Measurements from ENCODE around the gene DNAH11. TPM values are rescaled to one million over a fixed set of nuclear protein-coding genes. Genes with fewer than 3 reads are reported as not detected.

Gene DNAH11
- total and polyA plus RNA-seq, 2 of the 13 experiments (the other 11 are each of a cell fraction or from before 2014, with no cell fraction given), result not detected

DNA sequence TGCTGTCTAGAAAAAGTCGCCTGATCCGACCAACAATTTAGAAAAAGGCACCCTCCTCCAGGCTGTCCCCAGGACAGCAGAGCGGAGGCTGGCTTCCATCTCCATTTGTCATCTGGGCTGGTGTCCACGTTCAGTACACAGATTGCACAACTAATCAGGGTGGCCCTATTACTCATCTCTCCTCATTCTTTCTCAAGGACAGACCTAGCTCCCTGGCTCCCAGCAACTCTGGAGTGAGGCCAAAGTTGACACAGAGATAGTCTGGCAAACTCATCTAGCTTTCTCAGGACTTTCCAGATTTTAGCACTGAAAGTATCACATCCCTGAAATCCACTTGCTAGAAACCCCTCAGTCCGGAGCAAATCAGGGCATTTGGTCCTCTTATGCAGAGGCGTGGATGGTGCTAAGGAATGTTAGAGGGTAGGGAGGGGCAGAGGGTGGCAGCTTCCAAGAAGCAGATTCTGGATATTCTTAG lies 75.1 kb downstream of the DNAH11 start (continued):
- no peak for TF ChIP-seq TERF1 (CRISPR knock-in tag; IDR thresholded peaks at IDR 0.05)
- TF ChIP-seq, protein P1, sequence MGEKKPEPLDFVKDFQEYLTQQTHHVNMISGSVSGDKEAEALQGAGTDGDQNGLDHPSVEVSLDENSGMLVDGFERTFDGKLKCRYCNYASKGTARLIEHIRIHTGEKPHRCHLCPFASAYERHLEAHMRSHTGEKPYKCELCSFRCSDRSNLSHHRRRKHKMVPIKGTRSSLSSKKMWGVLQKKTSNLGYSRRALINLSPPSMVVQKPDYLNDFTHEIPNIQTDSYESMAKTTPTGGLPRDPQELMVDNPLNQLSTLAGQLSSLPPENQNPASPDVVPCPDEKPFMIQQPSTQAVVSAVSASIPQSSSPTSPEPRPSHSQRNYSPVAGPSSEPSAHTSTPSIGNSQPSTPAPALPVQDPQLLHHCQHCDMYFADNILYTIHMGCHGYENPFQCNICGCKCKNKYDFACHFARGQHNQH (CRISPR knock-in tag; IDR thresholded peaks at IDR 0.05), result peak; percentile 38; the same call in 1 of the 2 replicates
- TF ChIP-seq ZNF777 (CRISPR knock-in tag; IDR thresholded peaks at IDR 0.05), result no peak
- TF ChIP-seq PITX1 (CRISPR knock-in tag; IDR thresholded peaks at IDR 0.05), result no peak
- no peak for TF ChIP-seq ZMYM2 (CRISPR knock-in tag; IDR thresholded peaks at IDR 0.05)
- TF ChIP-seq JDP2 (CRISPR knock-in tag; IDR thresholded peaks at IDR 0.05; ENCODE audit: borderline replicate concordance), result no peak
- TF ChIP-seq, protein P2, sequence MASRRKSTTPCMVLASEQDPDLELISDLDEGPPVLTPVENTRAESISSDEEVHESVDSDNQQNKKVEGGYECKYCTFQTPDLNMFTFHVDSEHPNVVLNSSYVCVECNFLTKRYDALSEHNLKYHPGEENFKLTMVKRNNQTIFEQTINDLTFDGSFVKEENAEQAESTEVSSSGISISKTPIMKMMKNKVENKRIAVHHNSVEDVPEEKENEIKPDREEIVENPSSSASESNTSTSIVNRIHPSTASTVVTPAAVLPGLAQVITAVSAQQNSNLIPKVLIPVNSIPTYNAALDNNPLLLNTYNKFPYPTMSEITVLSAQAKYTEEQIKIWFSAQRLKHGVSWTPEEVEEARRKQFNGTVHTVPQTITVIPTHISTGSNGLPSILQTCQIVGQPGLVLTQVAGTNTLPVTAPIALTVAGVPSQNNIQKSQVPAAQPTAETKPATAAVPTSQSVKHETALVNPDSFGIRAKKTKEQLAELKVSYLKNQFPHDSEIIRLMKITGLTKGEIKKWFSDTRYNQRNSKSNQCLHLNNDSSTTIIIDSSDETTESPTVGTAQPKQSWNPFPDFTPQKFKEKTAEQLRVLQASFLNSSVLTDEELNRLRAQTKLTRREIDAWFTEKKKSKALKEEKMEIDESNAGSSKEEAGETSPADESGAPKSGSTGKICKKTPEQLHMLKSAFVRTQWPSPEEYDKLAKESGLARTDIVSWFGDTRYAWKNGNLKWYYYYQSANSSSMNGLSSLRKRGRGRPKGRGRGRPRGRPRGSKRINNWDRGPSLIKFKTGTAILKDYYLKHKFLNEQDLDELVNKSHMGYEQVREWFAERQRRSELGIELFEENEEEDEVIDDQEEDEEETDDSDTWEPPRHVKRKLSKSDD (CRISPR knock-in tag; IDR thresholded peaks at IDR 0.05; ENCODE audit: low read depth), result no peak
- 0 out of 2 replicates have a peak, but pooled peaks have one; percentile 32 for TF ChIP-seq HOMEZ (CRISPR knock-in tag; IDR thresholded peaks at IDR 0.05; ENCODE audit: low read depth)
- no peak for TF ChIP-seq HNRNPLL (IDR thresholded peaks at IDR 0.05; ENCODE audit: low read depth, low read length, poor library complexity, severe bottlenecking)
- TF ChIP-seq JARID2 (CRISPR knock-in tag; IDR thresholded peaks at IDR 0.05; ENCODE audit: insufficient replicate concordance), result no peak
- TF ChIP-seq, protein P3, sequence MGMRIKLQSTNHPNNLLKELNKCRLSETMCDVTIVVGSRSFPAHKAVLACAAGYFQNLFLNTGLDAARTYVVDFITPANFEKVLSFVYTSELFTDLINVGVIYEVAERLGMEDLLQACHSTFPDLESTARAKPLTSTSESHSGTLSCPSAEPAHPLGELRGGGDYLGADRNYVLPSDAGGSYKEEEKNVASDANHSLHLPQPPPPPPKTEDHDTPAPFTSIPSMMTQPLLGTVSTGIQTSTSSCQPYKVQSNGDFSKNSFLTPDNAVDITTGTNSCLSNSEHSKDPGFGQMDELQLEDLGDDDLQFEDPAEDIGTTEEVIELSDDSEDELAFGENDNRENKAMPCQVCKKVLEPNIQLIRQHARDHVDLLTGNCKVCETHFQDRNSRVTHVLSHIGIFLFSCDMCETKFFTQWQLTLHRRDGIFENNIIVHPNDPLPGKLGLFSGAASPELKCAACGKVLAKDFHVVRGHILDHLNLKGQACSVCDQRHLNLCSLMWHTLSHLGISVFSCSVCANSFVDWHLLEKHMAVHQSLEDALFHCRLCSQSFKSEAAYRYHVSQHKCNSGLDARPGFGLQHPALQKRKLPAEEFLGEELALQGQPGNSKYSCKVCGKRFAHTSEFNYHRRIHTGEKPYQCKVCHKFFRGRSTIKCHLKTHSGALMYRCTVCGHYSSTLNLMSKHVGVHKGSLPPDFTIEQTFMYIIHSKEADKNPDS (CRISPR knock-in tag; IDR thresholded peaks at IDR 0.05), result no peak
- no peak for TF ChIP-seq ELF3 (CRISPR knock-in tag; IDR thresholded peaks at IDR 0.05)
- no peak for TF ChIP-seq TOPORS (CRISPR knock-in tag; IDR thresholded peaks at IDR 0.05)
- TF ChIP-seq MTF2 (CRISPR knock-in tag; IDR thresholded peaks at IDR 0.05; ENCODE audit: borderline replicate concordance), result no peak
- no peak for TF ChIP-seq WIZ (CRISPR knock-in tag; IDR thresholded peaks at IDR 0.05)
- no peak for TF ChIP-seq NR2F6 (IDR thresholded peaks at IDR 0.05)
- TF ChIP-seq NR2F6 (CRISPR knock-in tag; IDR thresholded peaks at IDR 0.05), result 0 out of 2 replicates have a peak, but pooled peaks have one; percentile 14
- TF ChIP-seq ZNF263 (CRISPR knock-in tag; IDR thresholded peaks at IDR 0.05), result no peak
- TF ChIP-seq JUNB (CRISPR knock-in tag; IDR thresholded peaks at IDR 0.05; ENCODE audit: borderline replicate concordance), result no peak
- TF ChIP-seq TCF7L2 (IDR thresholded peaks at IDR 0.05; ENCODE audit: low read depth, low read length), result no peak
- no peak for TF ChIP-seq ZNF33A (CRISPR knock-in tag; IDR thresholded peaks at IDR 0.05; ENCODE audit: borderline replicate concordance)
- TF ChIP-seq ZNF772 (CRISPR knock-in tag; IDR thresholded peaks at IDR 0.05), result no peak

All from HepG2 (cell line).